ENCODE data around the gene VPS25.

The VPS25 gene

DNA sequence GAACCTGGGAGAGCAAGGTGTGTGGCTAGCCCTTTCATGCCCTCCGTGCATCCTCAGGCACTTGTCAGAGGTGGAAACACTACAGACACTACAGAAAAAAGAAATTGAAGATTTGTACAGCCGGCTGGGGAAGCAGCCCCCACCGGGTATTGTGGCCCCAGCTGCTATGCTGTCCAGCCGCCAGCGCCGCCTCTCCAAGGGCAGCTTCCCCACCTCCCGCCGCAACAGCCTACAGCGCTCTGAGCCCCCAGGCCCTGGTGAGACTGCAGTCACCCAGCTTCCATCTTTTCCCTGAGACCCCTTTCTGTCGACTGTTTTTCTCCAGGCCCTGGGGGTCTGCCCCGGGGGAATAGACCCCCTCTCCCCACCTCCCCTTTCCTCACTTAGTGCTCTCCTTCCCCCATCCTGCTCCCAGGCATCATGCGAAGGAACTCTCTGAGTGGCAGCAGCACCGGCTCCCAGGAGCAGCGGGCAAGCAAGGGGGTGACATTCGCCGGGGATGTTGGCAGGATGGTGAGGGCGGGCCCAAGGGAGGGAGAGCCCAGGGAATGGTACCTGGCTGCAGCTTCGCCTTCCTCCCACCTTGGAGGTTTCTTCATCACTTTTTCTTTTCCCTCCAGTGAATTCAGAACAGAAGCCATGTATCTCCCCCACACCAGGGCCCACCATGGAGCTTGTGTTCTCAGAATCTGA is 23.0 kb downstream of the VPS25 start:
- DNase-seq = no peak

DNA sequence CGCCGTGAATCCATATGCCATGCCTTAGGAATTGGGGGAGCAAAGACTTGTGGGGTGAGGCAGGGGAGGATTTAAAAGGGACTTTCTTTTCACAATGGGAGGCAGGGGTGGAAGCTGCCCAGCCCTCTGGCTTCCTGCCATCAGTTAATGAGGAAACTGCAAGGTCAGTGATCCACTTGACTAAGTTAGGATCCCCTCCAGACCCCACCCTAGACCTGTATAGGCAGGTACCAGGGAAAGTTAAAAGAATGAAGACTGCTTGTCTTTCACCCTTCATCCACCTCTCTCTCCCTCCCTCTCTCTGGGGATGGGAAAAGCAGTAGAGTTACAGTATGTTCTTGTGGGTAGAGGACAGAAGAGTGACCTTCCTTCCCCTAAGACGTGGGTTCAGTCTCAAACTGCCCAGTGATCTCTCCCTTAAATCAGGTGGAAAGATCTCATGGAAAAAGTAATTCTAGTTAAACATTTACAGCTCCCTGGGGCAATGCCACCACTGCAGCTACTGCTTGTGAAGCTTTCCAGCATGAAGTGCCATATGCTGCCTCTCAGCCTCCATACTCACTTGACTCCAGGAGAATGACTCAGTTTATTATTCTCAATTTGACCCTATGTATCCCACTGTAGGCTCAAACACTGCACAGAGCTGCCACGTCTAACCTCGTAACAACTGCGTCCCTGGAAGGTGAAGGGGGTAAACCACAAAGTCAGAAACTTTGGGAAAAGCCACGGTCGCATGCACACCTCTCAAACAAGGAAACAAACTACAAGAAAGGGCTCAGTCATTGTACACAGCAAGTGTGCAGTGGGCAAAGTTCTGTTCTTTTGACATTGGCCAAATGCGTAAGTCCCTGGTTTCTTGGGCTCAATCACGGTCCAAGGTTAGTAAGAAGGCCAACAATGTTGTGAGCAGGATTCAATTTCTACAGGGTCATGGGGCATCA is 24.1 kb downstream of the VPS25 start:
- no peak for DNase-seq

DNA sequence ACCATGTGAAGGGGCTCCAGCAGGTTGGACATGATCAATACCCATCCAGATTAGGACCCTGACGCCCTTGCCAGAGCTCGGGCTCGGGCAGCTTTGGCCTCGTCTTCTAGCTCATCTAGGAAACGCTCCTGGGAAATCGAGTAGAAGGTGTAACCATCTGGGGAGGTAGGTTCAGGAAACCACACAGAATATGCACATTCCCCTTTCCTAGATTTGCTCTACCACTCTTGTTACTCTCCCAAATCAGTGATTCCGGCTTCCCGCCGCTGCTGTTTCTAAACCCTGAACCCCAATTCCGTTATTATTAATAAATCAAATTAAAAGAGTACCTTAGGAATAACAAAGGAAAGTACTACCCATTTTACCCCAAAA is 24.7 kb downstream of the VPS25 start:
- no peak for DNase-seq

DNA sequence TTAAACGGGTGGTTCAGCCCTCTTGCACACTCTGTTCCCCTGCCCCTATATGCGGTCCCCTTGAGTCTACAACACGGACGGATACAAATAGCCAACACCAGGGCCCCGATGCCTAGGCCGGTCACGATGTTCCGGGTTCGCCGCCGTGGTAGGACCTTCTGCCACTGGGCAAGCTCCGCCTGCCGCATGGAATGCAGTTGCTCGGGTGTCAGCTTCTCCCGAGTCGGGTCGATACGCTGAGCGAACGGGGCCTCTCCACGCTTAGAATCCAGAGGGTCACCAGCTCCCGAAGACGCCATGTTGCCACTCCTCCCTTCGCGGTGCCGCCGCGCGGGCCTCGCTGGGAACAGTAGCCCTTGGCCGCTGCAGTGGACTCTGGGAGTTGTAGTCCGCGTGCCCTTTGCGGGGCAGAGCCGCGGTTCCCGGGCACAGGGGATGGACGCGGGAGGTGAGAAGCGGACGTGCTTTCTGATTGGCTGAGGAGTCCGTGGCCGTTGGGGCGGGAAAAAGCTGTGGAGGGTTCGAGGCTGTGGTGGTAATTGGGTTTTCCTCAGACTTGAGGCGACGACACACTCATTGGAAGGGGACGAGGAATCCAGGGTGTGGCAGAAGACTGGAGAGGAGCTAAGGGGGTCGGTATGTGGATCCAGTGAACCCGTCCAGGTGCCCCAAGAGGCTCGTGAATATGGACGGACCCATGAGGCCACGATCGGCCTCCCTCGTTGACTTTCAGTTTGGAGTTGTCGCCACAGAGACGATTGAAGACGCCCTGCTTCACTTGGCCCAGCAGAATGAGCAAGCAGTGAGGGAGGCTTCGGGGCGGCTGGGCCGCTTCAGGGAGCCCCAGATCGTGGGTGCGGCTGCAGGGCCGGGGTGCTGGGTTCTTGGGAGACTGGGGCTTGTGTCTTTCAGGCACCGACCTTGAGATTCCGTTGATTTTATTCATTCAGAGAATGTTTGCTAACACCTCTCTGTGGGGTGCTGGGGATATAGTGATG is 25.4 kb downstream of the VPS25 start, which contains the start of the genes CNTD1 and COA3:
Gene CNTD1 (plus strand): TSS at position 479 of the 998 bp plus-strand sequence. CDS start 207 bp downstream, at position 686.
Gene COA3 (minus strand): TSS at position 322 of the 998 bp plus-strand sequence. CDS start 23 bp downstream, at position 299.
- DNase-seq = peak; percentile 91

DNA sequence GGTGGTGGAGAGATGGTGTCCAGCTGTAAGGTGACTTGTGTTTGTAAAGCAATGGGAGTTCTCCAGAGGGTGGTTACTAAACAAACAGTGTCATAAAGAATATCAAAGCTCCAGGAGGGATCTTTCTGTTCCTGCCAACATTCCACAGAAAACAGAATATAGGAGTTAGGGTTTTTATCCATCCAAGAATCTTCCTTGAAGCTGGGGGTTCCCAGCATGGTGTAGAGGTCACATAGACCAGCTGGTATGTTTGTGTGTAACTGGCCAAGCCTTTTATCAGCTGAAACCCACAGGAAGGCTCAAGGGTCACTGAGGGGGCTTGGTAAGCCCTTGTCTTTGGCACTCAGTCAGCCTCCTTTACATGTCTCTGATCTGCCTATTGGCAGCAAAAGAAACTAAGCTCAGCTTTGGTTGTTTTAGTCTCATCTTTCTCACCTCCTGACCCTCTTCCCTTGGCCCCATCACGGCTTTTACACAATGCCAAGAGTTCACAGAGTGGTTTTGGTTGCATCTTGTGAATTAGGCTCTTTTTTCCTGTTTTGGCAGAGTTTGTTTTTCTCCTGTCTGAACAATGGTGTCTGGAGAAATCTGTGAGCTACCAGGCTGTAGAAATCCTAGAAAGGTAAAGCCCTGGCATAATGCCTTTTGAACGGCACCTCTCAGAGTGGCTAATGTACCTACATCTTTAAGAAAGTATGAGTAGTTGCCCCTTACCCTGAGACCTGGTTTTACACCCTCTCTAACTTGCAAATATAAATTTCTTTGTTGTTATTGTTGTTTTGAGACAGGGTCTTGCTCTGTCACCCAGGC is 30.0 kb downstream of the VPS25 start:
- no peak for DNase-seq

DNA sequence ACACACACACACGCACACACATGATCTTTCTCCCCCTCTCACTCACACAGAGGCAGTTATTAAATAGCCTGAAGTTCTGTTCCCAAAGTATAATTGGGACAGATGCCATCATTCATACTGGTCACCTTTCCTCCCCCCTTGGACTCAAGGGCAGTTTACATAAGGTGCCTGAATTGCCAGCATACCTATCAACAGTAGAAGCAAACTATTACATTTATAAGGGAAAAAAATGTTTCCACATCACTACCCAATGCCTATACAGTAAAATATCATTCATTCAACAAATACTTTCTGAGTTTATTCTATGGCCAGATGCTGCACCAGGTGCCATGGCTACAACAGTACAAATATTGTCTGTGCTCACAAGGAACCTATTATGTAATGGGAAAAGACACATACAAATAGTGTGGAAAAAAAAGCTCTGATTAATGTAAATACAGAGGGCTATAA is 31.7 kb downstream of the VPS25 start:
- peak; percentile 62 for DNase-seq

DNA sequence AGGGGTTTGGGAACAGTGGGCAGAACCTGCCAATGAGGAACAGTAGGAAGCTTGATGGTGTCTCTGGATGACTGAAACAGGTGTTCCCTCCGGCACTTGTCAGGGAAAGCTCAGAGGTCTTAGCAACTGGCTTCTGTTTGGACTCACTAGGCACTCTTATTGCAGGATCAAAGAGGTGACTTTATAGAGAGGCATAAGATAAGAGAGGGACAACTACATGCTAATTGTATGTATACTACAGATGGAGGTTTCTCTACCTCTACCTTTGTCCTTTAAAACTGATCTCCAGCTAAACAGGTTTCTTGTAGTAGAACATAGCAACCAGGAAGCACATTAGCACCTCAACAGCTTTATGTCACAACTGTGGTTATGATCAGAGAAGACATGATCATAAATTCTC is 33.0 kb downstream of the VPS25 start:
- no peak for DNase-seq

DNA sequence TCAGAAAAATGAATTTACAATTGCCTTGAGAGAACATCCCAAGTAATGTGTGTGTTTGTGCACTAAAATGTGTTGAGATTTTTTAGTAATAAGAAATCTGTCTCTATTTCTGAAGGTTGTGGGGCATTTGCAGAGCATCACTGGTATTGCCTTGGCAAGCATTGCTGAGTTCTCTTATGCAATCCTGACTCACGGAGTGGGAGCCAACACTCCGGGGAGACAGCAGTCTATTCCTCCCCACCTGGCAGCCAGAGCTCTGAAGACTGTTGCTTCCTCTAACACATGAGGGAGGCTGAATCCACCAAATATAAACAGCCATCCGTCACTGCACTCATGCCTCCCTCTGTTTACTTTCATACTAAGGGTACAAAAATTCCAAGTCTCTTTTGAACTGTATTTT is 36.0 kb downstream of the VPS25 start:
- no peak for DNase-seq

DNA sequence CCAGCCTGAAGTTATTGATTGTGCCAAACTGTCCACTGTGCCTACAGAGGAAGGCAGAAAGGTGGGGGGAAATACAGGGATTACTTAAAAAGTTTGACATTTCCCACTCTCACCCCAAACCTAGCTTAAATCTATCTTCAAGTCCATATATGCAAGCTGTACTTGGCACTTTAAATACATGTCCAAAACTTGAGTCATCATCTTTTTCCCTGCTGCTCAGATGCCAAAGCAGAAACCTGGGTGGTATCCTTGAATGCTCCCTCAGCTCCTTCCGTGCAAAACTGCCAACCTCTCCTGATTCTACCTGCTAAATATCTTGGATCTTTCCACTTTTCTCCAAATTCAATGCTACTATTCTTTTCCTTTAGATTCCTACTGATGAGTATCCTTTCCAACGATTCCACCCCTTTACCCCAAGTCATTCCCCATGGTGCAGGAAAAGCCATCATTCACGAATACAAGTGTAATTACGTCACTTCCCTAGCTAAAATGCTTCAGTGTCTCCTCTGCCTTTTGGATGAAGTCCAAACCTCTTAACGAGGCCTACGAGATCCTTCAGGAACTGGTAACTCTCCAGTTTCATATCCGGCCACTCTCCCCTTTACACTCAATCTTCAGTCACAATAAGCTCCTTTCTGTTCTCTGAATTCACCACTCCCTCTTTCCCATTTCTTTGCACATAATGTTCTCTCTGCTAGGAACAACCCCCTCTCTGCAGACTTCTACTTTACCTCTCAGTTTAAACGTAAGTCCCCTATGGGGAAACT is 41.6 kb downstream of the VPS25 start:
- peak; percentile 6 for DNase-seq

DNA sequence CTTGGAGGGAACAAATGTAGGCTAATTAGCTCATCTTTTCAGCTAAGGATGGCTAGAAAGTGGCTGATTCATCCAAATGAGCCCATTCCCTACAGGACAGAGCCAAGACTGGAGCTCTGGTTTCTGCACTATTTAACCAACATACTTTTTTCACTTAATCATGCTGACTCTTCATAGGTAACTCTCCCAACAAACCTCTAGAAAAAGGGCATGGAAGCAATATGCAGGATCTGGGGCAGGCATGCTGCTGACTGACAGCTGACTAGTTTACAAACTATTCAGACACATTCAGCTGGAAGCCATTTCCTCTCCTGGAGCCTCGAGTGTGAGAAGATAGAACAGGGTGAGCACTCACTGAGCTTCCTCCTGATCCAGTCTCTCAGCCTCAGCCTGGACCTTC is 44.6 kb downstream of the VPS25 start:
- no peak for DNase-seq

DNA sequence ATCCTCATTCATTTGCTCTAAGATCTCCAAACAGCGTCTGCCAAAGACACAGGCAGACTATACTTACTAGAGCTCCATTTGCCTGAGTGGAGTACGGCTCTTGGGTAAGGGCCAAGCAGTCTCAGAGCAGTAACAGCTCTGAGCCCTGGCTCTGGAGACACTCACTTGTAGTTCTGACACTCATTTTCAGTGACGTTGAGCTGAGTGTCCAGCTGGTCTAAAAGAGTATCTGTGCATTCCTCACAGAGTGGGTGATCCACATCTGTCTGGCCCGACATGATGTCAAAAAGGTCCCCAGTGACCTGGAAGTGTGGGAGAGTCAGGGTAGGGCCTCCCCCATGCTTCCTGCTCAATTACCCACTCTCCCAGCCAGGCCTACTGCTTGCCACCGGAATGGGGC is 45.1 kb downstream of the VPS25 start:
- DNase-seq = no peak

DNA sequence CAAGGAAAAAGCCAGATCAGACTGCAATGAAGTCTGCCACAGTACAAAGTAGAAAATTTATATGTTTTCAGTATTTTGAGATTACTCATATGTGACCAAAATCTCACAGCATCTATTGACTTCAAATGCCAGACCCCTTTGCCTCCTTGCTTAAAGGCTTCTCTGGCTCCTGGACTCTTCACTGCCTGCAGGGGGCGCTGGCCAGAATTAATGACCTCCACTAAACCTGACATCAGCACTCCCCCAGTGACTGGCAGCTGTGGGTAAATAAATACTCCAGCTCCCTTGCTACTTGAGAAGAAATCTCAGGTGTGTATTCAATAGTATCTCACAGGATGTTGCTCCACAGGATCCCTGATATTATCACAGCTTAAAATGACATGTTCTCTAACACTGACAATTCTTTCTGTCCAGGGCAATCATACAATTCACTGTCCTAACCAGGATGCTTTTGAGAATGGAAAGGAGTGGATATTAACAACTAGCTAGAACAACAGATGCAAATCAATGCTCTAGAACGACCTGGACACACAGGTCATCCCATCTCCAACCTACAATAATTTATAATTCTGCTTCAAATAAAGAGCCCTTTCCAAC is 46.8 kb downstream of the VPS25 start:
- peak; percentile 60 for DNase-seq

DNA sequence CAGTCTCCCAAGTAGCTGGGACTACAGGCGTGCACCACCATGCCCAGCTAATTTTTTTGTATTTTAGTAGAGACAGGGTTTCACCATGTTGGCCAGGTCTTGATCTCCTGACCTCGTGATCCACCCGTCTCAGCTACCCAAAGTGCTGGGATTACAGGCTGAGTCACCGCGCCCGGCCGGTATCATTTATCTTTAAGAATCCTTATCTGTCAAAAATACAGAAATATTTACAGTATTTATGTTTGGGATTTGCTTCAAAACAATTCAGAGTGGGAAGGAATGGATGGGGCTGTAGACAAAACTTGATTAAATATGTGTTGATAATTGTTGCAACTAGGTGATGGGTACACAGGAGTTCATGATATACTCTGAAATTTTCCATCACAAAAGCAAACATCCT is 47.9 kb downstream of the VPS25 start:
- no peak for DNase-seq

DNA sequence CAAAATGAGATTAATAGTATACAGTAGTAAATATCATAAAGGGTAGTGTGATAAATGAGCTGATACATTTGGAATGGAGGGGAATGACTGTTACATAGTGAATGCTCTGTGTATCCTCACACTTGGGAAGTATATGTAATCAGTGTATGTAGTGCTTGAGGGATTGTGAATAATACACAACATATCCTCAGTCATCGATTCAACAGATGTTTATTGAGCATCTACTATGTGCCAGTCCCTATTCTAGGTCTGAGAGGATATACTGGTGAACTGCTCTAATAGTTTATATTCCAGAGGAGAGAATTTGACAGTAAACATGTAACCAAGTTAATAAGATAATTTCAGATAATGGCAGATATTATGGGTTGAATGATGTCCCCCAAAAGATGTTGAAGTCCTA is 54.2 kb downstream of the VPS25 start:
- no peak for DNase-seq
